Measurements from ENCODE around the gene NR2F1-AS1.
"Not testable (repeated sequence)": the region's sequence is repeated elsewhere in the genome, so short reads cannot be mapped to it uniquely, and the experiment has no call there.

The NR2F1-AS1 gene

DNA sequence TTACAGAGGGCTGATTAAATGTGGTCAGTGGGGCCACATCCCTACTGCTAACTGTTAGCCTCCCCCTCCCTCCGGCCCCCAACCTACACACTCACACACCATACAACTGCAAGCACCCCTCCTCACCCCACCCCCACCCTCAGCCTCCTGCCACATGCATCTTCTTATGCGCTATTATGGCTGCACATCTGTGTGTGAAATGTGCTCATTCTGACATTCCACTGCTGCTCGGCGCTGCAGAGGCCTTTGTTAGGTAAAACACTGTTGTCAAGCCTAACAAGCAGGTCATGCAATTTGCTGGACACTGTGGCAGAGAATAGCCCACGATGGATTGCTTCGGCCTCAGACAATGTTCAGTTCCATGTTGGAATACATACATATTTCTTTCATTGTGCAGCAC is 173.6 kb downstream of the NR2F1-AS1 start:
- no peaks in the 10 kb centered on the region for H3K4me1 Mint-ChIP-seq
- DNase-seq (ENCODE audit: low spot score in 2 of 2): no peak
- H3K4me3 Mint-ChIP-seq: no peak overlapping the region
- no peaks in the 10 kb centered on the region for H3K36me3 Mint-ChIP-seq (ENCODE audit: insufficient read depth)
- ATAC-seq (replicated peaks; ENCODE audit: extremely low read depth, poor library complexity, severe bottlenecking): no peak
- peaks cover 11% of the 10 kb centered on the region for H3K27me3 Mint-ChIP-seq
- H3K27ac Mint-ChIP-seq (ENCODE audit: low read depth): no peak overlapping the region
- H3K9me3 Mint-ChIP-seq: no peaks in the 10 kb centered on the region

DNA sequence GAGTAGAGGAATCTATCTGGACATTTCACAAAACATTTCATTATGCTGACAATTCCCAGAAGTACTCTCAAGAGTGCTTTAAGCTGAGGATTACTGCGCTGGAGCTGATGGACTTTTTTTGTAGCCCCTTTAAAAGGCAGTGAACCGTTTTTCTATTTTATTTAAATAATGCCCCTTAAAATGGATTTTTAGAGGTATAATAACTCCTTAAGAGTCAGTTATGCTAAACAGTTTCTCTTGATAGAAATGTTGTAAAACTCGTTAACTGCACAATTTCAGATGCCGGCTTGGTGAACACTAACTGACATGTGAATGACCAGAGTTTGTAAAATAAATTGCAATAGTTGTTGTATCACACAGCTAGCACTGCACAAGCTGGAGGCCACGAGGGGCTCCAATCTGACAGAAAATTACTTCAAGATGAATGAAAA is 174.0 kb downstream of the NR2F1-AS1 start:
- Mint-ChIP-seq H3K27me3 (peaks cover 16% of the 10 kb centered on the region), H3K27ac (ENCODE audit: low read depth) (no peak overlapping the region), H3K4me3 (no peak overlapping the region), H3K4me1 (no peaks in the 10 kb centered on the region), H3K36me3 (ENCODE audit: insufficient read depth) (no peaks in the 10 kb centered on the region), H3K9me3 (no peaks in the 10 kb centered on the region)
- DNase-seq (ENCODE audit: low spot score in 2 of 2) (no peak), ATAC-seq (replicated peaks; ENCODE audit: extremely low read depth, poor library complexity, severe bottlenecking) (no peak)

DNA sequence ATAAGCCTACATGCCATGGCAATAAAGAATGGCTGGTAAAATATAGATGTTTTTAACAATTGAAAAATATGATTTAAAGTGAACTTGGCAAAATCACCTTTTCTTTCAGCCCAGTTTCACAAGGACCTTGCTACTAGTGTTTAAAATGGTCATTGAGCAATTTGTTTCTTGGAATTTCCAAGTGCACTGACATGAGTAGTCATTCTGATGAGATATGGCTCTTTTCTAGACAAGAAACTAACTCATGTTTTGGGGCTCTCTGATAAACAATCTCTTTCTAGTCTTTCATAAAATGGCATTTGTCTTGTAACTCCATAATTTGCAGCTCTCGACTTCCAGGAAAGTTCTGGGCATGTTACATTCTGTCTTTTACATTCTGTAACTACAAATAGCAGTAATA is 176.8 kb downstream of the NR2F1-AS1 start:
- DNase-seq (ENCODE audit: low spot score in 2 of 2): no peak

DNA sequence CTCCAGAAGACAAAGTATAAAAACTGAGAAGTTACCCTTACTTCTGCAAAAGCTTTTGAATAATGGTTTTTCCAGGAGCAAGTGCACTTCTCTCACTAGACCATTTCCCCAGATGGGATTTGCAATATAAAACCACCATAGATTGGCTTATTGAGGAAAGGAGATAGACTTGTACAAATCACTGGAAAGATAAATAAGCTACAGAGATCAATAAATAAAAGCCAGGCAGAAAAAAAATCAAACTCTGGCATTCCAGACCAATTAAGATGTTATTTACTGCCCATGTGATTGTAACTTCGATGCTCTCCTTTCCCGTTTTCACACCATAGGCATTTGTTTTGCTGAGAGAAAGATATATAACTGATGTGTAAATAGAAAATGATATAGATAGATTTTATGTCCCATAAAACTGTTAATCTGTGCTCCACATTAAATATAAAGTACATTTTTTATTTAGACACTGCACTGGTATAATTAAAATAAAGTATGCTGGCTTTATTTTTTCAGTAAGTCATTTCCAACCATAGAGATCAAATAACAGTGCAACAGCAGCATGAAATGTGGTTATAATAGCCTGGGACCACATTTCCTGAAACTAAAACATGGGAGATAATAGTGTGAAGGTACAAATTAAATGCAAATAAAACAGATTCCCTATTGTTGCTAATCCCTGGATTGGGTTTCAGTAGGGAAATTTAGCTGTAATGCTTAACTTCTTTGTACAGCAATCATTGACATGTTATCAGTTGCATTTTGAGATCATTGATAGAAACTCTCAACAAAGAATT is 177.7 kb downstream of the NR2F1-AS1 start:
- Mint-ChIP-seq H3K27me3 (peaks cover 35% of the 10 kb centered on the region), H3K9me3 (peaks cover 5% of the 10 kb centered on the region), H3K36me3 (ENCODE audit: insufficient read depth) (no peaks in the 10 kb centered on the region), H3K4me3 (no peak overlapping the region), H3K4me1 (no peaks in the 10 kb centered on the region), H3K27ac (ENCODE audit: low read depth) (no peak overlapping the region)
- ATAC-seq (replicated peaks; ENCODE audit: extremely low read depth, poor library complexity, severe bottlenecking): no peak
- no peak for DNase-seq (ENCODE audit: low spot score in 2 of 2)

More for the DNA sequence above, 176.8 kb downstream of the NR2F1-AS1 start:
- peaks cover 5% of the 10 kb centered on the region for H3K9me3 Mint-ChIP-seq
- peaks cover 35% of the 10 kb centered on the region for H3K27me3 Mint-ChIP-seq
- no peaks in the 10 kb centered on the region for H3K4me1 Mint-ChIP-seq
- H3K36me3 Mint-ChIP-seq (ENCODE audit: insufficient read depth): no peaks in the 10 kb centered on the region
- no peak overlapping the region for H3K4me3 Mint-ChIP-seq
- no peak for ATAC-seq (replicated peaks; ENCODE audit: extremely low read depth, poor library complexity, severe bottlenecking)
- no peak overlapping the region for H3K27ac Mint-ChIP-seq (ENCODE audit: low read depth)

DNA sequence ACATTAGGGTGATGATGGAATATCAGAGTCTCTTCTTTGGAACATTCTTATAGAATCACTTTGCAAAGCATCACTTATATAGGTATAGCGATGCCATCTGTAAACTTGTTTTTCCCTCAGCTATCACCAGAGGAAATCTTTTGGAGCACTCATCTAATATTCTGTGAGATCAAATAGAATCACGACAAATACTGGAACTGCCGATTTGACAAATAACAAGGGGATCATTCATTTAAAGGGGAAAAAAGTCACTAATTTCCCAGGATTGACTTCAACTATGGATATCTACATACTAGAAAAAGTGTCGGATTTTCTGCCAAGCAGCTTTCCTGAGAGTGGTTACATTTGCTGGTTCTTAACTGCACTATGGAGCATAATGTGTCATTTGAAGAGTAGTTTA is 178.6 kb downstream of the NR2F1-AS1 start:
- H3K4me3 Mint-ChIP-seq: no peak overlapping the region
- ATAC-seq (replicated peaks; ENCODE audit: extremely low read depth, poor library complexity, severe bottlenecking) (no peak), DNase-seq (ENCODE audit: low spot score in 2 of 2) (no peak)
- no peak overlapping the region for H3K27ac Mint-ChIP-seq (ENCODE audit: low read depth)
- H3K9me3 Mint-ChIP-seq: peaks cover 10% of the 10 kb centered on the region
- H3K36me3 Mint-ChIP-seq (ENCODE audit: insufficient read depth): no peaks in the 10 kb centered on the region
- no peaks in the 10 kb centered on the region for H3K4me1 Mint-ChIP-seq
- peaks cover 41% of the 10 kb centered on the region for H3K27me3 Mint-ChIP-seq

DNA sequence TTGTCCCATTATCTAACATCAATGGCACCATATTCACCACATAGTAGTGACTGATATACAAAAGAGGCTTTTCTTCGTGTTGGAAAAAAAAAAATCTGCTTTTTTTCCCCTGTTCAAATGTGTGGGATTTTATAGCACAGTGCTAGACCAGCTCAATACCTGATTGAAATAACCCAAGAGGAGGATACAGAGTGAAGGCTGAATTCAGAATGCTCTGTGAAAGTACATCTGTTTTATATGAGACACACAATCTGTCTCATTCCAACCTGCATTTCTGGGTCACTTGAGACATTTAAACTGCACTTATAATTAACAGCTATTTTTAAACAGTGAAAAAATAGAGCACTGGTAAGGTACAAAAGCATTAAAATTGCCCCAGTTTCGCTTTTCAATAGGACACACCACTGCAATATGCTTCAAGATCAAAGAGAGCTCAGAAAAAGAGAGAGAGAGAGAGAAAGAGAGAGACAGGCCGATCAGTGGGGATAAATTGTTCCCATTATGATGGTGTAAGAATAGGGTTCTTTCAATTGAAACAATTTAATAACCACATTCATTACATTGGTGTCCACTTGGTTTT is 179.3 kb downstream of the NR2F1-AS1 start:
- Mint-ChIP-seq H3K4me1 (no peaks in the 10 kb centered on the region), H3K4me3 (no peak overlapping the region), H3K27me3 (peaks cover 46% of the 10 kb centered on the region), H3K27ac (ENCODE audit: low read depth) (no peak overlapping the region), H3K36me3 (ENCODE audit: insufficient read depth) (no peaks in the 10 kb centered on the region), H3K9me3 (peaks cover 12% of the 10 kb centered on the region)
- no peak for DNase-seq (ENCODE audit: low spot score in 2 of 2)
- no peak for ATAC-seq (replicated peaks; ENCODE audit: extremely low read depth, poor library complexity, severe bottlenecking)

DNA sequence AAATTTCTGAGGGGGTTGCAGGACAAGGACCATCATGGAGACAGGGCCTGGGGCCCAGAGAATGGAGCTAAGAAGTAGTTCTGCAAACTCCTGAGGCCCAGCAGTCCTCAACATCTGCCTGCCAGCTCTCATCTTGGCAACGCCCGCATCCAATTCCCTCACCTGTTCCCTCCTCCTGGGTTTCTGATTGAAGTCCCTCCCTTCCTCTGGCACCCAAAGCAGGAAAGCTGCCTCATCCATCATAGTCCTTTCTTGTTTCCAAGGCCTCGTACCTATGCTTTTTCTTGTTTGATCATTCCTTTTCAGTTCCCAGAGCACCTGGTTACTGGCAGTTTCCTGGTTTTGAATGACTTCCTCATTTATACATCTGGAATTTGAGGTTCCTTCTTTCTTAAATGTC is 181.3 kb downstream of the NR2F1-AS1 start:
- no peak for ATAC-seq (replicated peaks; ENCODE audit: extremely low read depth, poor library complexity, severe bottlenecking)
- Mint-ChIP-seq H3K27ac (ENCODE audit: low read depth) (no peak overlapping the region), H3K9me3 (peaks cover 12% of the 10 kb centered on the region), H3K4me1 (no peaks in the 10 kb centered on the region), H3K4me3 (no peak overlapping the region), H3K36me3 (ENCODE audit: insufficient read depth) (no peaks in the 10 kb centered on the region), H3K27me3 (peaks cover 46% of the 10 kb centered on the region)
- DNase-seq (ENCODE audit: low spot score in 2 of 2): no peak

DNA sequence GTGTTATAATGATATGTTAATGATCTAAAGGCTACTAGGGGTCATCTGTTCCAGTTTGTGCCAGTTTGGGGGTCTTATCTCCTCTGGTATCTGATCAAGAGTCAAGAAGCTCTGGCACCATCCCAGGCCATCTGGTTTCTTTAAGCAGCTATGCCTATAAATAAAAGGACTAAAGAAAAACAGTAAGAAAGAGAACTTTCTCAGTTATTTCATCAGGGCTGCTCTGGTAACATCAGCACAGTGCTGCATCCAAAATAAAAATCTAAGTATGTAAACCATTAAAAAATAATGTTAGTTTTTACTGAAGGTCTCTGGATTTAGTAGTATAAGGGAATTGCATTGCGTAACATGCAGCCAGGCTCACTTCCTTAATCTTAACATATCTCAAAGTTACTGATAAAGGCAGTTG is 185.0 kb downstream of the NR2F1-AS1 start:
- ATAC-seq (replicated peaks; ENCODE audit: extremely low read depth, poor library complexity, severe bottlenecking) (no peak), DNase-seq (ENCODE audit: low spot score in 2 of 2) (no peak)
- no peak overlapping the region for H3K4me3 Mint-ChIP-seq
- H3K27ac Mint-ChIP-seq (ENCODE audit: low read depth): no peak overlapping the region
- H3K9me3 Mint-ChIP-seq: peaks cover 21% of the 10 kb centered on the region
- peaks cover 21% of the 10 kb centered on the region for H3K27me3 Mint-ChIP-seq
- no peaks in the 10 kb centered on the region for H3K4me1 Mint-ChIP-seq
- H3K36me3 Mint-ChIP-seq (ENCODE audit: insufficient read depth): no peaks in the 10 kb centered on the region

DNA sequence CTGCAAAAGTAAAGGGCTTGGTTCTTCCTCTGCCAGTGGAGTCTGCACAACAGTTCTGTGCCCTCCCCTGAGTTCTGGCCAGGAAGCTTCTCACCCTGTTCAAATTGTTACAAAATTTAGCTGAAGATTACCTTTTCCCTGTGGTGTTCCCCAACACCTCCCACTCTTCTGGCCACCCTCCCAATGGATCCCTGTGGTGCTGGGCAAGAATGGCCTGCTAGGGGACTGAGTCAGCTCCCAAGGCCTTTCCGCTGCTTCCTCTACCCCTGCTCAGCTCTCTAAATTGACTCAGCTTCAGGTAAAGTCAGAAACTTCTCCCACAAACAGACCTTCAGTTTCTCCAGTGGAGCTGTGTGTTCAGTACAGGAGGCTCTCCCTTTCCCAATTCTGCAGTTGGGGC is 186.0 kb downstream of the NR2F1-AS1 start:
- Mint-ChIP-seq H3K4me1 (no peaks in the 10 kb centered on the region), H3K9me3 (peaks cover 18% of the 10 kb centered on the region), H3K27ac (ENCODE audit: low read depth) (no peak overlapping the region), H3K27me3 (peaks cover 15% of the 10 kb centered on the region), H3K4me3 (no peak overlapping the region), H3K36me3 (ENCODE audit: insufficient read depth) (no peaks in the 10 kb centered on the region)
- no peak for ATAC-seq (replicated peaks; ENCODE audit: extremely low read depth, poor library complexity, severe bottlenecking)
- no peak for DNase-seq (ENCODE audit: low spot score in 2 of 2)

DNA sequence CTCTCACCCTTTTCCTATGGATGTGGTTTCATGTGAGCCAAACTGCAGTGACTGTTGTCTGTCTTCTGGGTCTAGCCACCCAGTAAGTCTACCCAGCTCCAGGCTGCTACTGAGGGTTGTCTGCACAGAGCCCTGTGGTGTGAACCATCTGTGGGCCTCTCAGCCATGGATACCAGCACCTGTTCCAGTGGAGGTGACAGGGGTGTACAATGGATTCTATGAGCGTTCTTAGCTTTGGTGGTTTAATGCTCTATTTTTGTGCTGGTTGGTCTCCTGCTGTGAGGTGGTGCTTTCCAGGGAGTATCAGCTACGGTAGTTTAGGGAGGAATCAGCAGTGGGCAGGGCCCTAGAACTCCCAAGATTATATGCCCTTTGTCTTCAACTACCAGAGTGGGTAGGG is 186.7 kb downstream of the NR2F1-AS1 start:
- Mint-ChIP-seq H3K4me1 (no peaks in the 10 kb centered on the region), H3K27ac (ENCODE audit: low read depth) (no peak overlapping the region), H3K27me3 (peaks cover 11% of the 10 kb centered on the region), H3K9me3 (peaks cover 16% of the 10 kb centered on the region), H3K4me3 (no peak overlapping the region), H3K36me3 (ENCODE audit: insufficient read depth) (no peaks in the 10 kb centered on the region)
- ATAC-seq (replicated peaks; ENCODE audit: extremely low read depth, poor library complexity, severe bottlenecking) (no peak), DNase-seq (ENCODE audit: low spot score in 2 of 2) (no peak)

DNA sequence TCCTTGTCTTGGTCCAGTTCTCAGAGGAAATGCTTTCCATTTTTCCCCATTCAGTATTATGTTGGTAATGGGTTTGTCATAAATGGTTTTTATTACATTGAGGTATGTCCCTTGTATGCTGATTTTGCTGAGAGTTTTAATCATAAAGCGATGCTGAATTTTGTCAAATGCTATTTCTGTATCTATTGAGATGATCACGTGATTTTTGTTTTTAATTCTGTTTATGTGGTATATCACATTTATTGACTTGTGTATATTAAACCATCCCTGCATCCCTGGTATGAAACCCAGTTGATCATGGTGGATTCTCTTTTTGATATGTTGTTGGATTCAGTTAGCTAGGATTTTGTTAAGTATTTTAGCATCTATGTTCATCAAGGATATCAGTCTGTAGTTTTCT is 189.8 kb downstream of the NR2F1-AS1 start:
- ATAC-seq (replicated peaks; ENCODE audit: extremely low read depth, poor library complexity, severe bottlenecking); DNase-seq (ENCODE audit: low spot score in 2 of 2); H3K27me3 Mint-ChIP-seq: not testable (repeated sequence)

DNA sequence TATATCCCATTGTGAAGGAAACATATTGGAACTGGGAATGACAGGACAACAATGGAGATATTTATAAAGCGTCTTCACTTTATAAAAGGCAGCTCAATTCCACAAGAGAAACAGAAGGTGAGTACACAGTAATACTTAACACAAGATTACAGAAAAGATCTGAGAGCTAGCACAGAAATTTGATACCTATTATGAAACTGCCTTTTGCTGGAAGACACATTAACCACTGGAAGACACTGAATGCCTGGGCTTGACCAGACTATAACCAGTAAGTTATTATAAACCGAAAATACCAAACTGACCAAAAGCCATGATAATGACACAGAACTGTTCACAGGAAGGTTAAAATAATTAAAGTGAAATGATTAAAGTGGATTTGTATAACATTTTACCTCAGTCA is 195.4 kb downstream of the NR2F1-AS1 start:
- no peaks in the 10 kb centered on the region for H3K9me3 Mint-ChIP-seq
- no peak for ATAC-seq (replicated peaks; ENCODE audit: extremely low read depth, poor library complexity, severe bottlenecking)
- H3K27me3 Mint-ChIP-seq: no peaks in the 10 kb centered on the region
- no peak overlapping the region for H3K27ac Mint-ChIP-seq (ENCODE audit: low read depth)
- no peaks in the 10 kb centered on the region for H3K36me3 Mint-ChIP-seq (ENCODE audit: insufficient read depth)
- DNase-seq (ENCODE audit: low spot score in 2 of 2): no peak
- H3K4me1 Mint-ChIP-seq: no peaks in the 10 kb centered on the region
- H3K4me3 Mint-ChIP-seq: no peak overlapping the region

More for the DNA sequence above, 189.8 kb downstream of the NR2F1-AS1 start:
- not testable (repeated sequence) for H3K4me1 Mint-ChIP-seq; H3K27ac Mint-ChIP-seq (ENCODE audit: low read depth); H3K9me3 Mint-ChIP-seq; H3K36me3 Mint-ChIP-seq (ENCODE audit: insufficient read depth); H3K4me3 Mint-ChIP-seq

DNA sequence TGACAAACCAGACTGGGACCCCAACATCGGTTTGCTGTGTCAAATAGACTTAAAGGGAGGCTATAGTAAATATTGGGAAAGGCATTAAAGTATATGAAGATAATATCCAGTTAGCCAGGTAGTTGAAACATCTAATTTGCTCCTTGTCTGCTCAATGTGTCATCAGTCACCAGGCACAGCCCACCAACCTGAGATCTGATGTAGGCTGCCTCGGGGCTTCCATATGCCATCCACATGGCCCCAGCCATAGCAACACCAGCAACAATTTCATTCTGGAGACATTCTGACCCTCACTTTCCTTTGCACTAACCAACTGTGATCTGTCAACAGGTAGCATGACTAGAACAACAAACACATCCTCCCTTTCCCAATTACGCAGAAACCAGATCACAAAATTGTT is 196.0 kb downstream of the NR2F1-AS1 start:
- no peaks in the 10 kb centered on the region for H3K27me3 Mint-ChIP-seq
- DNase-seq (ENCODE audit: low spot score in 2 of 2) (no peak), ATAC-seq (replicated peaks; ENCODE audit: extremely low read depth, poor library complexity, severe bottlenecking) (no peak)
- no peaks in the 10 kb centered on the region for H3K9me3 Mint-ChIP-seq
- H3K4me1 Mint-ChIP-seq: no peaks in the 10 kb centered on the region
- H3K36me3 Mint-ChIP-seq (ENCODE audit: insufficient read depth): no peaks in the 10 kb centered on the region
- H3K27ac Mint-ChIP-seq (ENCODE audit: low read depth): no peak overlapping the region
- H3K4me3 Mint-ChIP-seq: no peak overlapping the region

Measured in central memory CD8-positive, alpha-beta T cell (primary cell).